RWPE1 (cell line): ENCODE results near the gene CHST11.
"Not testable (repeated sequence)": the region's sequence is repeated elsewhere in the genome, so short reads cannot be mapped to it uniquely, and the experiment has no call there.

Source experiments
- CTCF ChIA-PET: fragments of 350-600 bp; sonication (Branson Sonifier 250); formaldehyde crosslinking; extraction: SDS; loops from one replicate; lab custom pipeline; 2021; lab: Yijun Ruan, JAX
- POLR2A ChIA-PET: fragments of 400-600 bp; formaldehyde crosslinking; extraction: SDS; loops from one replicate; lab custom pipeline; 2020; ENCODE audit warnings: antibody characterized with exemption; ENCODE audit not compliant: low non-redundant PET; lab: Yijun Ruan, JAX
- DNase-seq: peaks from one replicate; pipeline ENCODE4 v3.0.0; 2012; ENCODE audit warnings: low spot score
- H3K27ac ChIP-seq: fragments of 450-650 bp; 2 replicates; pipeline ENCODE4 v1.5.1; 2017
- CTCF ChIP-seq: fragments of 450-650 bp; conservative IDR thresholded peaks from 2 replicates; pipeline ENCODE4 v1.5.1; 2017; ENCODE audit warnings: low read depth, mild to moderate bottlenecking

The CHST11 gene

DNA sequence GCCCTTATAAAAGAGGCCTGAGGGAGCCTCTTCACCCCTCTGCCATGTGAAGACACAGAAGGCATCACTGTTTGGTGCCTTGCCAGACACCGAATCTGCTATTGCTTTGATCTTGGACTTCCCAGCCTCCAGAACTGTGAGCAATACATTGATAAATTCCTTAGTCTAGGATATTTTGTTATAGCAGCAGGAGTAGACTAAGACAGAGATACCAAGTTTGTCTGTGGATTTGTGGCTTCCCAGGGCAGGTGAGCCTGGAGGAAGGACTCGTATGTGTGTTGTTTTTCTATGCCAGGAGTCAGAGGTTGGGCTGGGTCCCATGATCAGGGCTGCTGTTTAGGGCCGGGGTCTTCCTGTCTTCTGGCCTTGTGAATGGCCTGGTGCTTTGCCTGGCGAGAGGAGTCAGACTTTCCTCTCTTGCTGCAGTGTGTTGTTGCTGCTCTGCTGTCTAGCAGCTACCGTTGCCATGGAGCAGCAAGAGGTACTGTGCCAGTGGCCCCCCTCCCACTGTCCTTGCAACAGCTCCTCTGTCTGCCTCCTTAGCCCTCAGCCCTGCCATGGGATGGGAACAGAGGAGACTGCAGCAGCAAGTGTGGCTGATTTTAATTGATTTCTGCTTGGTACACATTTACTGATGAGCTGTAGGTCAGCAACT lies 111.2 kb downstream of the CHST11 start:
- POLR2A ChIA-PET: no interaction called here
- DNase-seq: no peak
- CTCF ChIA-PET: no interaction called here
- no peak for TF ChIP-seq CTCF
- no peak overlapping the region for H3K27ac ChIP-seq

DNA sequence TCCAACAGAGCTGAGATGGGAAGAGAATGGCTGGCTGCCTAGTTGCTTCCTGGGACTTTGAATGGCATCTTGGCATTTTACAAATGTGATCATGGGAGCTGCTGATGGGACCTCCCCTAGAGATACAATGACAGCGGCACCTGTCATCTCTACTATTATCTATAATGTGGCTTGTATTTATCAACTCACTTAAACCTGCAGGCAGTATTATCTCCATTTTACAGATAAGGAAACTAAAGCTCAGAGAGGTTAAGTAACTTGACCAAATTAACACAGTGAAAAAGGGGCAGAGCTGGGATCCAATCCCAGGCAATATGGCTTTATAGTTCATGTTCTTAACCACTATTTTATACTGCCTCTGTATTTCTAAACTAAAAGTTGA lies 111.7 kb downstream of the CHST11 start:
- DNase-seq: no peak
- POLR2A ChIA-PET: no interaction called here
- no peak overlapping the region for H3K27ac ChIP-seq
- CTCF ChIA-PET: interaction anchor here (0.6 kb wide), 1 partner anchor 413 kb away, joined by 4 read pairs; no protein-coding TSS in a partner anchor
- TF ChIP-seq CTCF: no peak

DNA sequence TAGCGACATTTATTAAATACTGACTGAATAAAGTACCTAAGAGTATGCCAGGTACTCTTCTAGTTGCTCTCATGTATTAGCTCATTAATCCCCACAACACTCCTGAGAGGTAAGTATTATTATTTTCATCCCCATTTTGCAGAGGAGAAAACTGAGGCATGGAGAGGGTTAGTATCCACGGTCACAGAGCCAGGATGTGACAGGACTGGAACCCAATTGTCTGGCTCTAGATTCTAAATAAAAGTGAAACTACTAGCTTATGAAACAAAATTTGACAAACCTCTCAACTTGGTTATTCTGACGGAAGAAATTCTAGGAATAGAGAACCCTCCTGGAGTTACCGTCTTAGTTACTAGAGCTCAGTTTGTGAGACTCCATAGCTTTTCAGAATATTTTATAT lies 112.2 kb downstream of the CHST11 start:
- DNase-seq: no peak
- no peak overlapping the region for H3K27ac ChIP-seq
- TF ChIP-seq CTCF: no peak
- ChIA-PET CTCF (interaction anchor here (0.5 to 0.6 kb wide), 2 partner anchors 232 to 413 kb away, joined by 4 read pairs; no protein-coding TSS in a partner anchor), POLR2A (no interaction called here)

- ChIA-PET POLR2A (no interaction called here), CTCF (interaction anchor here (0.5 to 0.6 kb wide), 2 partner anchors 233 to 412 kb away, joined by 4 read pairs; no protein-coding TSS in a partner anchor)
- TF ChIP-seq CTCF: no peak
- no peak overlapping the region for H3K27ac ChIP-seq
- DNase-seq: no peak
Observed at GRCh38 chr12:104569346-104570173, 112.8 kb downstream of the CHST11 start.

DNA sequence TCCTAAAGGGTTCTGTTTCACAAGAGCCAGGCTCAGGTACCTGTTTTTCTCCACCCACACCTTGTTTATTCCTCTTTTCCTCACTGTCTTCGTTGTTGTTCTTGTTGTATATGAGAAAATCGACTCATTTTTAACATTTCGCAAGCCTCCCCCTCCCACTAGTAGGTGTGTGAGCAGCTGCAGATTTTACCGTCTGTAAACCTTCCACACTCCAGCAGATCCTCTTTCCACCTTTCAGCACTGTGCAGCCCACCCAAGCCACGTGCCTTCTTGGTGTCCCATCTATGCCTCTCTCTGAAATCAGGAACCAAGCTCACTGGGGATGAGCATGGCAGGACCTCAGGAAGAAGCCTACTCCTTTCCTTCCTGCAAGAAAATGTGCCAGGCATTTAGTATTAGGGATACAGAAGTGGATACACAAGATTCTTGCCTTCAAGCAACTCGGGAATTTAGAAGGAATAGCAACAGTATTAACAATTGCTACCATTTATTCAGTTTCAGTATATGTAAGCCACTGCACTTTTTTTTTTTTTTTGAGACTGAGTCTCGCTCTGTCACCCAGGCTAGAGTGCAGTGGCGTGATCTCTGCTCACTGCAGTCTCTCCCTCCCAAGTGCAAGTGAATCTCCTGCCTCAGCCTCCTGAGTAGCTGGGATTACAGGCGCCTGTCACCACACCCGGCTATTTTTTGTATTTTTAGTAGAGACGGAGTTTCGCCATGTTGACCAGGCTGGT lies 113.6 kb downstream of the CHST11 start:
- ChIA-PET POLR2A (no interaction called here), CTCF (no interaction called here)
- DNase-seq: no peak
- TF ChIP-seq CTCF: no peak
- H3K27ac ChIP-seq: no peak overlapping the region

DNA sequence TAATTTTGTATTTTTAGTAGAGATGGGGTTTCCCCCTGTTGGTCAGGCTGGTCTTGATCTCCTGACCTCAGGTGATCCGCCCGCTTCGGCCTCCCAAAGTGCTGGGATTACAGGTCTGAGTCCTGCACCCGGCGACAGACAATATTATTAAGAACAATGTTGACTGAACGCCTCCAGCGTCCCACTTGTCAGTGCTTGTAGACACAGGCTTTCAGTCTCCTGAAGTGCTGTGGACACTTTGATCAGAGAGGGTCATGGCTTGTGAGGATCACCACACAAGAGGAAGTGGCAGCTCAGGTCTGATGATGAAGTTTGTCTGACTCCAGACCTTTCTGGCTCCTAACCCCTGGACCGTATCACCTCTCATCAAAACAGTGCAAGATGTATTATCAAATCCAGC lies 114.6 kb downstream of the CHST11 start:
- no peak for TF ChIP-seq CTCF
- H3K27ac ChIP-seq: no peak overlapping the region
- ChIA-PET CTCF (no interaction called here), POLR2A (no interaction called here)
- no peak for DNase-seq

- DNase-seq, POLR2A ChIA-PET, H3K27ac ChIP-seq: not testable (repeated sequence)
- CTCF ChIA-PET: interaction anchor here (0.7 kb wide), 1 partner anchor 54 kb away, joined by 3 read pairs; no protein-coding TSS in a partner anchor
Observed at GRCh38 chr12:104574353-104574752, 117.6 kb downstream of the CHST11 start.

DNA sequence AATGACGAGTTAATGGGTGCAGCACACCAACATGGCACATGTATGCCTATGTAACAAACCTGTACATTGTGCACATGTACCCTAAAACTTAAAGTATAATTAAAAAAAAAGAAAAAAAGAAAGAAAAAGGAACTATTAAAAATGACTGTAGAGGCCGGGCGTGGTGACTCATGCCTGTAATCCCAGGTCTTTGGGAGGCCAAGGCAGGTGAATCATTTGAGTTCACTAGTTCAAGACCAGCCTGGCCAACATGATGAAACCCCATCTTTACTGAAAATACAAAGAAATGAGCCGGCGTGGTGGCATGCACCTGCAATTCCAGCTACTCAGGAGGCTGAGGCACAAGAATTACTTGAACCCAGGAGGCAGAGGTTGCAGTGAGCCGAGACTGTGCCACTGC lies 118.0 kb downstream of the CHST11 start:
- DNase-seq, H3K27ac ChIP-seq, POLR2A ChIA-PET: not testable (repeated sequence)
- CTCF ChIA-PET: interaction anchor here (0.6 to 0.7 kb wide), 2 partner anchors 54 to 126 kb away, joined by 3 read pairs; no protein-coding TSS in a partner anchor
